ENCODE results near the gene LSS.

Gene LSS

GRCh38 chr21:46228345-46229051, at the start of gene LSS:
TSS of gene LSS (minus strand) at chr21:46228774. CDS start at chr21:46228745, 29 bp downstream.
- DNase-seq (ENCODE audit: low read depth in 2 of 2), result peak; percentile 97 to 98

GRCh38 chr21:46274797-46275390, 46.3 kb upstream of the LSS start:
- no peak for DNase-seq (ENCODE audit: low read depth in 2 of 2)

- DNase-seq (ENCODE audit: low read depth in 2 of 2), result no peak
These were observed 44.8 kb upstream of the LSS start for GRCh38 chr21:46273341-46273740.

- DNase-seq (ENCODE audit: low read depth in 2 of 2), result no peak
These were observed 40.9 kb upstream of the LSS start for GRCh38 chr21:46269466-46269865.

GRCh38 chr21:46268371-46268770, 39.8 kb upstream of the LSS start:
- no peak for DNase-seq (ENCODE audit: low read depth in 2 of 2)

GRCh38 chr21:46266946-46267345, 38.4 kb upstream of the LSS start:
- DNase-seq (ENCODE audit: low read depth in 2 of 2), result no peak

GRCh38 chr21:46265736-46266525, 37.4 kb upstream of the LSS start:
- no peak for DNase-seq (ENCODE audit: low read depth in 2 of 2)

GRCh38 chr21:46264690-46265144, 36.1 kb upstream of the LSS start:
- DNase-seq (ENCODE audit: low read depth in 2 of 2), result no peak

GRCh38 chr21:46264046-46264689, 35.6 kb upstream of the LSS start:
- no peak for DNase-seq (ENCODE audit: low read depth in 2 of 2)

- no peak for DNase-seq (ENCODE audit: low read depth in 2 of 2)
These were observed 28.0 kb upstream of the LSS start for GRCh38 chr21:46256501-46256994.

GRCh38 chr21:46255758-46256337, 27.3 kb upstream of the LSS start:
- DNase-seq (ENCODE audit: low read depth in 2 of 2), result no peak

- DNase-seq (ENCODE audit: low read depth in 2 of 2), result no peak
These were observed 26.6 kb upstream of the LSS start for GRCh38 chr21:46255166-46255565.

- DNase-seq (ENCODE audit: low read depth in 2 of 2), result no peak
These were observed 25.8 kb upstream of the LSS start for GRCh38 chr21:46254208-46254975.

GRCh38 chr21:46253610-46254124, 25.1 kb upstream of the LSS start:
- DNase-seq (ENCODE audit: low read depth in 2 of 2), result peak; percentile 30 to 38

GRCh38 chr21:46252840-46253239, 24.3 kb upstream of the LSS start:
- no peak for DNase-seq (ENCODE audit: low read depth in 2 of 2)

GRCh38 chr21:46250146-46250725, 21.7 kb upstream of the LSS start:
- DNase-seq (ENCODE audit: low read depth in 2 of 2), result no peak

- no peak for DNase-seq (ENCODE audit: low read depth in 2 of 2)
These were observed 20.3 kb upstream of the LSS start for GRCh38 chr21:46248827-46249226.

- DNase-seq (ENCODE audit: low read depth in 2 of 2), result no peak
These were observed 19.8 kb upstream of the LSS start for GRCh38 chr21:46248422-46248782.

GRCh38 chr21:46247699-46248421, 19.3 kb upstream of the LSS start:
- DNase-seq (ENCODE audit: low read depth in 2 of 2), result no peak

- DNase-seq (ENCODE audit: low read depth in 2 of 2), result no peak
These were observed 17.8 kb upstream of the LSS start for GRCh38 chr21:46246345-46246744.

All from stimulated activated CD8-positive, alpha-beta memory T cell treated with anti-CD3 and anti-CD28 coated beads, Interleukin-15, amount 100 ng/mL, for 48 hours (primary cell).